Type B pancreatic cell (in vitro differentiated cells): ENCODE measurements around the gene BTLA. TPM values are rescaled to one million over a fixed set of nuclear protein-coding genes. Genes with fewer than 3 reads are reported as not detected.
"Not testable (repeated sequence)": the region's sequence is repeated elsewhere in the genome, so short reads cannot be mapped to it uniquely, and the experiment has no call there.

Source experiments
- DNase-seq: peaks from one replicate; pipeline ENCODE4 v3.0.0; 2021; ENCODE audit warnings: mixed read lengths; ENCODE audit not compliant: unreplicated experiment; ENCODE audit errors: extremely low spot score
- H3K27ac Mint-ChIP-seq: 2 replicates; pipeline ENCODE4 v1.8.0; 2021; ENCODE audit warnings: mild to moderate bottlenecking, mixed read lengths
- H3K27me3 Mint-ChIP-seq: 2 replicates; pipeline ENCODE4 v1.8.0; 2021; ENCODE audit warnings: mixed read lengths
- H3K36me3 Mint-ChIP-seq: 2 replicates; pipeline ENCODE4 v1.8.0; 2021; ENCODE audit warnings: mixed read lengths
- H3K4me1 Mint-ChIP-seq: one replicate; pipeline ENCODE4 v1.8.0; 2021; ENCODE audit warnings: mixed read lengths; ENCODE audit not compliant: unreplicated experiment
- H3K4me3 Mint-ChIP-seq: 2 replicates; pipeline ENCODE4 v1.8.0; 2021; ENCODE audit warnings: mild to moderate bottlenecking, mixed read lengths
- H3K9me3 Mint-ChIP-seq: 2 replicates; pipeline ENCODE4 v1.8.0; 2021; ENCODE audit warnings: mixed read lengths
- total RNA-seq: library from RNA; stranded (reverse); gene quantifications from 2 replicates; pipeline ENCODE4 v1.2.1, GENCODE V29; 2021; ENCODE audit warnings: low replicate concordance
- TF ChIP-seq, protein P1 (sequence below): fragments of 200-600 bp; sonication (generic); conservative IDR thresholded peaks from 2 replicates; pipeline ENCODE4 v1.5.0; 2021; ENCODE audit warnings: antibody characterized with exemption, mild to moderate bottlenecking

Gene BTLA
- total RNA-seq, 1 donor from 2014 or later: not detected

DNA sequence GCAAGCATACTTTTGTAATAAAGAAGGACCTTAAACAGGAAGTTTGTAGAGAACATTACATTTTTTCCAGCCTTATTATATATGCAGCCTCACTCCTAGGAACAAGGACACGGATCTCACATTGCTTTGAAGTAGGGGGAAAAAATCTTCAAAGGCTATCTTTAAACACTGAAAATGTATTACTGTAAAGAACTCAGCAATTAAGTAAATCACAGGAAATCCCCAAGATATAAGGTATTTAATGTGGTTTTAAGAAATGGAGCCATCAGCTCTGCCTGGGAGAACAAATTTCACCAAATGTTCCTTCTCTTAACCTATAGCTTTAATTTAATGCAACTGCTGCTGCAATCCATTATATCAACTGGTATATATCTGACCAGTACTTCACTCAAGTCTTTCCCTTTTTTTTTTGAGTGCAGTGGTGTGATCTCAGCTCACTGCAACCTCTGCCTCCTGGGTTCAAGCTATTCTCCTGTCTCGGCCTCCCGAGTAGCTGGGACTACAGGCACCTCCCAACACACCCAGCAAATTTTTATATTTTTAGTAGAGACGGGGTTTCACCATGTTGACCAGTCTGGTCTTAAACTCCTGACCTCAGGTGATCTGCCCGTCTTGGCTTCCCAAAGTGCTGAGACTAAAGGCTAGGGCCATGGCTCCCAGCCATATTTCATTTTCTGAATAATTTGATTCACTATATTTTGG is 2.8 kb downstream of the BTLA start:
- no peak overlapping the region for H3K4me3 Mint-ChIP-seq
- no peak overlapping the region for H3K27ac Mint-ChIP-seq
- TF ChIP-seq, protein P1, sequence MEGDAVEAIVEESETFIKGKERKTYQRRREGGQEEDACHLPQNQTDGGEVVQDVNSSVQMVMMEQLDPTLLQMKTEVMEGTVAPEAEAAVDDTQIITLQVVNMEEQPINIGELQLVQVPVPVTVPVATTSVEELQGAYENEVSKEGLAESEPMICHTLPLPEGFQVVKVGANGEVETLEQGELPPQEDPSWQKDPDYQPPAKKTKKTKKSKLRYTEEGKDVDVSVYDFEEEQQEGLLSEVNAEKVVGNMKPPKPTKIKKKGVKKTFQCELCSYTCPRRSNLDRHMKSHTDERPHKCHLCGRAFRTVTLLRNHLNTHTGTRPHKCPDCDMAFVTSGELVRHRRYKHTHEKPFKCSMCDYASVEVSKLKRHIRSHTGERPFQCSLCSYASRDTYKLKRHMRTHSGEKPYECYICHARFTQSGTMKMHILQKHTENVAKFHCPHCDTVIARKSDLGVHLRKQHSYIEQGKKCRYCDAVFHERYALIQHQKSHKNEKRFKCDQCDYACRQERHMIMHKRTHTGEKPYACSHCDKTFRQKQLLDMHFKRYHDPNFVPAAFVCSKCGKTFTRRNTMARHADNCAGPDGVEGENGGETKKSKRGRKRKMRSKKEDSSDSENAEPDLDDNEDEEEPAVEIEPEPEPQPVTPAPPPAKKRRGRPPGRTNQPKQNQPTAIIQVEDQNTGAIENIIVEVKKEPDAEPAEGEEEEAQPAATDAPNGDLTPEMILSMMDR: no peak
- DNase-seq: no peak
- no peaks in the 10 kb centered on the region for H3K36me3 Mint-ChIP-seq
- no peaks in the 10 kb centered on the region for H3K27me3 Mint-ChIP-seq
- H3K9me3 Mint-ChIP-seq: no peaks in the 10 kb centered on the region
- no peaks in the 10 kb centered on the region for H3K4me1 Mint-ChIP-seq

- H3K27me3 Mint-ChIP-seq, H3K9me3 Mint-ChIP-seq, H3K4me3 Mint-ChIP-seq, DNase-seq, H3K36me3 Mint-ChIP-seq, H3K27ac Mint-ChIP-seq, H3K4me1 Mint-ChIP-seq: not testable (repeated sequence)
Measured at GRCh38 chr3:112494448-112494767, 4.9 kb downstream of the BTLA start.

- no peak overlapping the region for H3K4me3 Mint-ChIP-seq
Measured at GRCh38 chr3:112492124-112492523, 7.1 kb downstream of the BTLA start.

GRCh38 chr3:112491373-112491772 is 7.9 kb downstream of the BTLA start:
- DNase-seq: no peak
- Mint-ChIP-seq H3K27ac (no peak overlapping the region), H3K27me3 (no peaks in the 10 kb centered on the region), H3K4me3 (no peak overlapping the region), H3K4me1 (no peaks in the 10 kb centered on the region), H3K9me3 (no peaks in the 10 kb centered on the region), H3K36me3 (no peaks in the 10 kb centered on the region)
- TF ChIP-seq, protein P1: no peak

More at GRCh38 chr3:112492124-112492523, 7.1 kb downstream of the BTLA start:
- Mint-ChIP-seq H3K4me1 (no peaks in the 10 kb centered on the region), H3K27me3 (no peaks in the 10 kb centered on the region), H3K9me3 (no peaks in the 10 kb centered on the region), H3K27ac (no peak overlapping the region), H3K36me3 (no peaks in the 10 kb centered on the region)
- no peak for DNase-seq
- TF ChIP-seq, protein P1: no peak

- no peaks in the 10 kb centered on the region for H3K9me3 Mint-ChIP-seq
- DNase-seq: no peak
- H3K4me1 Mint-ChIP-seq: no peaks in the 10 kb centered on the region
- H3K4me3 Mint-ChIP-seq: no peak overlapping the region
- H3K27ac Mint-ChIP-seq: no peak overlapping the region
- H3K36me3 Mint-ChIP-seq: no peaks in the 10 kb centered on the region
- TF ChIP-seq, protein P1: no peak
- no peaks in the 10 kb centered on the region for H3K27me3 Mint-ChIP-seq
Measured at GRCh38 chr3:112489674-112490479, 9.4 kb downstream of the BTLA start.

- no peaks in the 10 kb centered on the region for H3K9me3 Mint-ChIP-seq
- DNase-seq: no peak
- H3K27ac Mint-ChIP-seq: no peak overlapping the region
- H3K36me3 Mint-ChIP-seq: no peaks in the 10 kb centered on the region
- H3K4me1 Mint-ChIP-seq: no peaks in the 10 kb centered on the region
- no peaks in the 10 kb centered on the region for H3K27me3 Mint-ChIP-seq
- H3K4me3 Mint-ChIP-seq: no peak overlapping the region
- TF ChIP-seq, protein P1: no peak
Measured at GRCh38 chr3:112486811-112487505, 12.3 kb downstream of the BTLA start.
